Measurements from ENCODE around the gene FAM53A. TPM values are rescaled to one million over a fixed set of nuclear protein-coding genes. Genes with fewer than 3 reads are reported as not detected.

FAM53A gene
- total and polyA plus RNA-seq, 12 donors, result 0.44 to 6.2 (median 1.4) TPM

DNA sequence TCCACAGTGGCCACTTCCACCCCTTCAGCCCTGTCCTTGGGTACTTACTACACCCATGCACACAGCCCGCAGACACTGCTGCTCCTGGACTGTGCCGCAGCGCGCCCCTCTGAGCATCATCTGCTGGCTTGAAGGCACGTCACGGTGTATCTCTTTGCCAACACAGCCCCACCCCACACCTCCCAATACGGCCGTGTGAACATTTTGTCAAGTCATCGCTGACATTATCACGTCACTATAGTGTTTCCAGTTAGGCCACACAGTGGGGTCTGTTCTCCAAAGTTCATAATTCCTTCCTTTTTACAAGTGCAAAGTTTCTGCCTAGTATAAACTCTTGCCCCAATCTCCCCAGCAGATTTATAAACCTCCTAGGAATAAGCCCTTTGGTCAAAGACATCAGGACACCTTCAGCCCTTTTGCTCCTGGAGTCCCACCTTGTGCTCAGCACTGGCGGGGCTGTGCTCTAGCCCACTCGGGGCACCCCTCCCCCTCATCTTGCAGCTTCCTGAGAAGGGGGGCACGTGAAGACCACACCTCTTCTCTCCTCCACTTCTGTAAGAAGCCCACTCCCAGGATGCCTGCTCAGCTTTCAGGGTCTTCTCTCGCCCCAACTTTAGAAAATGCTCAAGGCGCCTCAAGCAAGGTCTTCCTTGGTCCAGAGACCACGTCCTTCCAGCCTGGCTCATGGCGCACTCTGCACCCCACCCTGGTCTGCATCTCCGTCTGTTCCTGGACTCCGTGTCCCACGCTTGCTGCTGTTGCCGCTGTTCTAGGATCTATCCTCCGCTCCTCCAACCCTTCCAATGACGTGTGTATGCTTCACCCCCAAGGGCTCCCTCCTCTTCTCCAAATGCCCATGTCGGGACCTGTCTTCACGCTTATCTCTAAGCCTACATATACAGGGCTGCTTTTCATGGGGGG, 7.2 kb downstream of the FAM53A start:
- no peak overlapping the region for H3K4me3 ChIP-seq
- intact Hi-C loops (cut with DNase I), result no loop called here
- TF ChIP-seq POLR2A (IDR thresholded peaks at IDR 0.05), result no peak
- no peak for TF ChIP-seq CTCF (IDR thresholded peaks at IDR 0.05)
- 79 to 86% (median 82%) methylated on average over 25 of the region's 25 CpGs for WGBS, 4 donors
- no peaks in the 10 kb centered on the region for H3K36me3 ChIP-seq (replicated peaks in 1 of 2)
- no peaks in the 10 kb centered on the region for H3K27me3 ChIP-seq
- H3K9me3 ChIP-seq (replicated peaks in 1 of 3), result no peaks in the 10 kb centered on the region
- DNase-seq, result no peak
- H3K4me1 ChIP-seq (replicated peaks in 1 of 2), result no peaks in the 10 kb centered on the region
- no peak overlapping the region for H3K27ac ChIP-seq

- intact Hi-C loops (cut with DNase I), result no loop called here
- Histone ChIP-seq H3K27ac (no peak overlapping the region), H3K4me1 (replicated peaks in 1 of 2) (no peaks in the 10 kb centered on the region), H3K4me3 (no peak overlapping the region), H3K9me3 (replicated peaks in 1 of 3) (no peaks in the 10 kb centered on the region), H3K36me3 (replicated peaks in 1 of 2) (no peaks in the 10 kb centered on the region), H3K27me3 (no peaks in the 10 kb centered on the region)
- DNase-seq, result no peak
- TF ChIP-seq CTCF (IDR thresholded peaks at IDR 0.05) (no peak), POLR2A (IDR thresholded peaks at IDR 0.05) (no peak)
- WGBS, 4 donors, result 75 to 94% (median 83%) methylated on average over 8 to 10 of the region's 10 CpGs
These were observed 8.3 kb downstream of the FAM53A start for GRCh38 chr4:1675802-1676137.

- H3K4me3 ChIP-seq, result no peak overlapping the region
- DNase-seq, result no peak
- H3K27ac ChIP-seq, result no peak overlapping the region
- no peaks in the 10 kb centered on the region for H3K9me3 ChIP-seq (replicated peaks in 1 of 3)
- H3K4me1 ChIP-seq (replicated peaks in 1 of 2), result no peaks in the 10 kb centered on the region
- intact Hi-C loops (cut with DNase I), result no loop called here
- no peaks in the 10 kb centered on the region for H3K27me3 ChIP-seq
- WGBS, 4 donors, result 76 to 87% (median 85%) methylated on average over 18 to 19 of the region's 19 CpGs
- H3K36me3 ChIP-seq (replicated peaks in 1 of 2), result no peaks in the 10 kb centered on the region
- TF ChIP-seq POLR2A (IDR thresholded peaks at IDR 0.05), result no peak
- no peak for TF ChIP-seq CTCF (IDR thresholded peaks at IDR 0.05)
These were observed 8.8 kb downstream of the FAM53A start for GRCh38 chr4:1675136-1675801.

DNA sequence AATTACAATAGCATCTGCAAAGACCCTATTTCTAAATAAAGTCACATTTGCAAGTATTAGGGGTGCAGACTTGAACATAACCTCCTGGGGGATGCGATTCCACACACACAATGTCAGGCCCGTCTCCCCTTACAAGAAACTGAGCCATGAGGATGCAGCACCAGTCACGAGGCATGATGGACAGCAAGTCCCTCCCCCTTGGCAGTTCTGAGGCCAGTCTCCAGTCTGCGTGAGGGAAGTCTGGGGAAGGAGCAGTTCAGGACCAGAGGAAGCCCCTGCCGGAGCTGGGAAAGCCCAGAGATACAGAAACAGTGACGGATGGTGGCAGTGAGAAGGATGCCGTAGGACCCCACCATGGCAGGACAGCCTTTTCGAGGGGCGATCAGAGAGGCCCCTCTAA, 9.4 kb downstream of the FAM53A start:
- no peaks in the 10 kb centered on the region for H3K27me3 ChIP-seq
- no peak overlapping the region for H3K4me3 ChIP-seq
- TF ChIP-seq CTCF (IDR thresholded peaks at IDR 0.05), result no peak
- TF ChIP-seq POLR2A (IDR thresholded peaks at IDR 0.05), result no peak
- 64 to 78% (median 71%) methylated on average over 9 of the region's 9 CpGs for WGBS, 4 donors
- H3K36me3 ChIP-seq (replicated peaks in 1 of 2), result no peaks in the 10 kb centered on the region
- no peaks in the 10 kb centered on the region for H3K9me3 ChIP-seq (replicated peaks in 1 of 3)
- no peaks in the 10 kb centered on the region for H3K4me1 ChIP-seq (replicated peaks in 1 of 2)
- intact Hi-C loops (cut with DNase I), result no loop called here
- no peak for DNase-seq
- no peak overlapping the region for H3K27ac ChIP-seq
